ENCODE results near the gene RRM1. TPM values are rescaled to one million over a fixed set of nuclear protein-coding genes. Genes with fewer than 3 reads are reported as not detected.

The RRM1 gene
- total and polyA plus RNA-seq, 4 donors: 8.0 to 69.9 (median 16.3) TPM

- TF ChIP-seq REST (IDR thresholded peaks at IDR 0.05) (no peak), RAD21 (IDR thresholded peaks at IDR 0.05) (no peak), EGR1 (IDR thresholded peaks at IDR 0.05; ENCODE audit: low read depth in 2 of 2) (no peak), HNF4A (conservative IDR thresholded peaks at IDR 0.05) (no peak), YY1 (IDR thresholded peaks at IDR 0.05) (no peak), JUND (IDR thresholded peaks at IDR 0.05) (no peak)
These were observed 2.6 kb upstream of the RRM1 start (continued) for GRCh38 chr11:4092026-4092425.

GRCh38 chr11:4093519-4094347 is 866 bp upstream of the RRM1 start:
- Histone ChIP-seq H3K36me3 (ENCODE audit: control insufficient read depth in 4 of 4, insufficient read depth in 3 of 4, low read depth in 1 of 4, low read length in 3 of 4) (peaks cover 0 to 12% (median 8%) of the 10 kb centered on the region in 4 donors), H3K4me3 (ENCODE audit: low read depth in 1 of 3, low read length in 3 of 3) (peak overlapping the region; percentile 78 to 97 (median 87)), H3K27me3 (ENCODE audit: control insufficient read depth in 4 of 4, insufficient read depth in 4 of 4, low read length in 3 of 4) (no peaks in the 10 kb centered on the region), H3K4me1 (ENCODE audit: control insufficient read depth in 4 of 4, insufficient read depth in 4 of 4, low read length in 3 of 4) (peaks cover 0 to 20% (median 7%) of the 10 kb centered on the region in 4 donors), H3K27ac (ENCODE audit: low read depth in 1 of 2, low read length in 2 of 2) (peak overlapping the region; percentile 84 to 89), H3K9me3 (ENCODE audit: control insufficient read depth in 4 of 4, low read length in 3 of 4) (no peaks in the 10 kb centered on the region), H3K9ac (ENCODE audit: low read depth in 1 of 2, low read length in 2 of 2) (peak overlapping the region; percentile 75 to 97)
- DNase-seq (ENCODE audit: low spot score): no peak
- 72% methylated on average over 25 of the region's 25 CpGs for WGBS
- no peak for TF ChIP-seq MAX (IDR thresholded peaks at IDR 0.05)
- no peak for TF ChIP-seq YY1 (IDR thresholded peaks at IDR 0.05)
- no peak for TF ChIP-seq HNF4G (IDR thresholded peaks at IDR 0.05)
- TF ChIP-seq NR2F2 (IDR thresholded peaks at IDR 0.05): no peak
- TF ChIP-seq EGR1 (IDR thresholded peaks at IDR 0.05; ENCODE audit: low read depth in 2 of 2): no peak
- TF ChIP-seq TAF1 (conservative IDR thresholded peaks at IDR 0.05): no peak
- TF ChIP-seq FOXA1 (IDR thresholded peaks at IDR 0.05): no peak

GRCh38 chr11:4095509-4096230 is 1.1 kb downstream of the RRM1 start:
- 25% methylated on average over 10 of the region's 10 CpGs for WGBS
- Histone ChIP-seq H3K4me1 (ENCODE audit: control insufficient read depth in 4 of 4, insufficient read depth in 4 of 4, low read length in 3 of 4) (peaks cover 0 to 20% (median 7%) of the 10 kb centered on the region in 4 donors), H3K36me3 (ENCODE audit: control insufficient read depth in 4 of 4, insufficient read depth in 3 of 4, low read depth in 1 of 4, low read length in 3 of 4) (peaks cover 0 to 9% (median 5%) of the 10 kb centered on the region in 4 donors)

More at GRCh38 chr11:4095509-4096230, 1.1 kb downstream of the RRM1 start:
- H3K9ac ChIP-seq (ENCODE audit: low read depth in 1 of 2, low read length in 2 of 2): peak overlapping the region; percentile 49 to 97
- H3K4me3 ChIP-seq (ENCODE audit: low read depth in 1 of 3, low read length in 3 of 3): peak overlapping the region; percentile 78 to 97 (median 87)
- DNase-seq (ENCODE audit: low spot score): no peak
- TF ChIP-seq ZBTB33 (IDR thresholded peaks at IDR 0.05): no peak
- no peak for TF ChIP-seq GABPA (IDR thresholded peaks at IDR 0.05 in 1 of 2, conservative IDR thresholded peaks at IDR 0.05 in 1 of 2)
- TF ChIP-seq JUND (IDR thresholded peaks at IDR 0.05): no peak
- no peak for TF ChIP-seq FOXA2 (IDR thresholded peaks at IDR 0.05)
- no peak for TF ChIP-seq HNF4A (conservative IDR thresholded peaks at IDR 0.05)
- TF ChIP-seq EGR1 (IDR thresholded peaks at IDR 0.05; ENCODE audit: low read depth in 2 of 2): no peak
- no peaks in the 10 kb centered on the region for H3K9me3 ChIP-seq (ENCODE audit: control insufficient read depth in 4 of 4, low read length in 3 of 4)
- peak overlapping the region; percentile 84 to 89 for H3K27ac ChIP-seq (ENCODE audit: low read depth in 1 of 2, low read length in 2 of 2)
- H3K27me3 ChIP-seq (ENCODE audit: control insufficient read depth in 4 of 4, insufficient read depth in 4 of 4, low read length in 3 of 4): no peaks in the 10 kb centered on the region
